Right lobe of liver (tissue), 6 donors: Measurements from ENCODE around the gene RNASEL. TPM values are rescaled to one million over a fixed set of nuclear protein-coding genes. Genes with fewer than 3 reads are reported as not detected.

Experiments used
- ATAC-seq, 4 donors: fragments of 200-7000 bp; cut with Tn5 transposase; one replicate each; pipeline ENCODE4 v1.9.1; 2020; ENCODE audit warnings: mild to moderate bottlenecking in 4 of 4, moderate library complexity in 4 of 4
- DNase-seq, 3 donors: peaks; one replicate each; pipeline ENCODE4 v3.0.0-alpha.2; 2020
- H3K27ac ChIP-seq, 3 donors: fragments of 200-600 bp; one replicate each; pipeline ENCODE4 v1.8.0; 2022
- H3K27me3 ChIP-seq, 2 donors: fragments of 200-600 bp; one replicate each; pipeline ENCODE4 v1.8.0; 2022
- H3K36me3 ChIP-seq, 4 donors: fragments of 200-600 bp; sonication (generic) in 1 of 4; one replicate each; pipeline versions ENCODE4 v1.5.1 to v1.8.0; 2017 to 2022; ENCODE audit warnings: control low read depth in 1 of 4
- H3K4me1 ChIP-seq, 4 donors: fragments of 200-600 bp; sonication (generic) in 1 of 4; one replicate each; pipeline versions ENCODE4 v1.5.1 to v1.8.0; 2017 to 2022; ENCODE audit warnings: control low read depth in 1 of 4
- H3K4me3 ChIP-seq, 3 donors: fragments of 200-600 bp; one replicate each; pipeline ENCODE4 v1.8.0; 2022
- H3K9me3 ChIP-seq, 4 donors: fragments of 200-600 bp; sonication (generic) in 1 of 4; one replicate each; pipeline versions ENCODE4 v1.5.1 to v1.8.0; 2017 to 2022; ENCODE audit warnings: control low read depth in 1 of 4
- CTCF ChIP-seq, 4 donors: fragments of 200-600 bp in 3 of 4; fragments of 450-650 bp in 1 of 4; IDR thresholded peaks; one replicate each; pipeline versions ENCODE4 v1.5.1 to v1.8.0; 2016 to 2022; ENCODE audit warnings: antibody characterized with exemption in 4 of 4, mild to moderate bottlenecking in 2 of 4
- POLR2A ChIP-seq: fragments of 450-650 bp; IDR thresholded peaks from one replicate; pipeline ENCODE4 v1.6.1; 2017; ENCODE audit warnings: antibody characterized with exemption, mild to moderate bottlenecking
- WGBS: methylation state at CpG from one replicate; pipeline ENCODE4 v1.1.6; 2018; ENCODE audit warnings: low coverage, low lambda C conversion rate; ENCODE audit not compliant: insufficient coverage; ENCODE audit errors: missing lambda C conversion rate; 5-methylcytosine and 5-hydroxymethylcytosine counted together
- intact Hi-C, 2 donors: fragments of 100-400 bp; cut with DNase I; formaldehyde crosslinking; loops; one replicate each; pipeline versions ENCODE4 v1.11.2 to v1.14.1; 2022
- total RNA-seq, 6 experiments: library from RNA; depleted of rRNA in 2 of 6; stranded (reverse); fragments of >200 nt in 2 of 6; fragmentation: NEBNext Ultra II Directional in 3 of 6; extraction: Animal tissue kit (Norgen Biotek cat#: 25700) in 3 of 6; gene quantifications; one replicate each; pipeline versions ENCODE4 v1.1.0 to v1.2.4, GENCODE V29; 2016 to 2023
- donor health status: DM: no; HTN: yes; CAD: no.
- donor health status: DM: no; HTN: no; CAD: no.
- donor health status: DM: no; HTN: no; CAD: no.
- donor health status: DM: no; HTN: yes; CAD: no.
- donor health status: DM: no; HTN: yes; CAD: no.

RNASEL gene
- total RNA-seq, 6 experiments from 2014 or later, result 1.8 to 3.3 (median 2.1) TPM

GRCh38 chr1:182569939-182570610 is 19.0 kb downstream of the RNASEL start:
- no peaks in the 10 kb centered on the region for H3K9me3 ChIP-seq
- no peaks in the 10 kb centered on the region for H3K4me1 ChIP-seq
- TF ChIP-seq POLR2A (no peak), CTCF (IDR thresholded peaks at IDR 0.05) (no peak)
- ATAC-seq (no peak), DNase-seq (no peak)
- intact Hi-C loops, result no loop called here
- H3K36me3 ChIP-seq, result no peaks in the 10 kb centered on the region
- WGBS, result 90% methylated on average over 6 of the region's 6 CpGs
- no peak overlapping the region for H3K4me3 ChIP-seq
- no peak overlapping the region for H3K27ac ChIP-seq
- no peaks in the 10 kb centered on the region for H3K27me3 ChIP-seq

GRCh38 chr1:182568647-182569284 is 20.3 kb downstream of the RNASEL start:
- TF ChIP-seq CTCF (IDR thresholded peaks at IDR 0.05) (no peak), POLR2A (no peak)
- intact Hi-C loops, result no loop called here
- Histone ChIP-seq H3K4me3 (no peak overlapping the region), H3K36me3 (no peaks in the 10 kb centered on the region), H3K27ac (no peak overlapping the region), H3K27me3 (no peaks in the 10 kb centered on the region), H3K9me3 (no peaks in the 10 kb centered on the region), H3K4me1 (no peaks in the 10 kb centered on the region)
- WGBS, result 64% methylated on average over 3 of the region's 3 CpGs
- DNase-seq (no peak), ATAC-seq (no peak)

- Histone ChIP-seq H3K27ac (no peak overlapping the region), H3K36me3 (no peaks in the 10 kb centered on the region), H3K4me1 (no peaks in the 10 kb centered on the region), H3K9me3 (no peaks in the 10 kb centered on the region), H3K4me3 (no peak overlapping the region), H3K27me3 (no peaks in the 10 kb centered on the region)
- 94% methylated on average over 5 of the region's 5 CpGs for WGBS
- no peak for TF ChIP-seq CTCF (IDR thresholded peaks at IDR 0.05)
- no peak for TF ChIP-seq POLR2A
- intact Hi-C loops, result no loop called here
- ATAC-seq (no peak), DNase-seq (no peak)
Measured at GRCh38 chr1:182567629-182568028, 21.4 kb downstream of the RNASEL start.

- TF ChIP-seq POLR2A, result no peak
- no peak for TF ChIP-seq CTCF (IDR thresholded peaks at IDR 0.05)
- no peaks in the 10 kb centered on the region for H3K4me1 ChIP-seq
- 58% methylated on average over 3 of the region's 3 CpGs for WGBS
- H3K4me3 ChIP-seq, result no peak overlapping the region
- no peak overlapping the region for H3K27ac ChIP-seq
- H3K27me3 ChIP-seq, result no peaks in the 10 kb centered on the region
- H3K36me3 ChIP-seq, result no peaks in the 10 kb centered on the region
- no peak for ATAC-seq
- DNase-seq, result no peak
- H3K9me3 ChIP-seq, result no peaks in the 10 kb centered on the region
- intact Hi-C loops, result no loop called here
Measured at GRCh38 chr1:182565537-182565936, 23.5 kb downstream of the RNASEL start.
